Measurements from ENCODE around the gene MACROD1. TPM values are rescaled to one million over a fixed set of nuclear protein-coding genes. Genes with fewer than 3 reads are reported as not detected.

MACROD1 gene
- total RNA-seq, 1 donor from 2014 or later: 28.6 TPM

- peaks cover 1% of the 10 kb centered on the region for H3K27me3 Mint-ChIP-seq
- H3K9me3 Mint-ChIP-seq: no peaks in the 10 kb centered on the region
- intact Hi-C loops (cut with micrococcal nuclease): loop anchor here (5.0 kb wide), 1 partner anchor 231 kb away; the partner anchor contains the start of gene ZFTA
- H3K4me3 Mint-ChIP-seq: no peak overlapping the region
- H3K4me1 Mint-ChIP-seq: peaks cover 6% of the 10 kb centered on the region
- peaks cover 31% of the 10 kb centered on the region for H3K36me3 Mint-ChIP-seq (ENCODE audit: low read depth)
- peak; percentile 65 for DNase-seq
- H3K27ac Mint-ChIP-seq: no peak overlapping the region
Measured at GRCh38 chr11:63998558-63999348, 167.2 kb downstream of the MACROD1 start.

GRCh38 chr11:63997801-63998337, 168.0 kb downstream of the MACROD1 start:
- H3K9me3 Mint-ChIP-seq: no peaks in the 10 kb centered on the region
- H3K4me3 Mint-ChIP-seq: no peak overlapping the region
- H3K27ac Mint-ChIP-seq: no peak overlapping the region
- H3K27me3 Mint-ChIP-seq: peaks cover 1% of the 10 kb centered on the region
- peaks cover 10% of the 10 kb centered on the region for H3K4me1 Mint-ChIP-seq
- intact Hi-C loops (cut with micrococcal nuclease): loop anchor here (5.0 kb wide), 1 partner anchor 231 kb away; the partner anchor contains the start of gene ZFTA
- H3K36me3 Mint-ChIP-seq (ENCODE audit: low read depth): peaks cover 35% of the 10 kb centered on the region
- no peak for DNase-seq

GRCh38 chr11:63997104-63997700, 168.7 kb downstream of the MACROD1 start:
- no peak for DNase-seq
- no peak overlapping the region for H3K4me3 Mint-ChIP-seq
- intact Hi-C loops (cut with micrococcal nuclease): loop anchor here (5.0 kb wide), 1 partner anchor 230 kb away; the partner anchor contains the start of gene ZFTA
- peaks cover 1% of the 10 kb centered on the region for H3K27me3 Mint-ChIP-seq
- no peaks in the 10 kb centered on the region for H3K9me3 Mint-ChIP-seq
- no peak overlapping the region for H3K27ac Mint-ChIP-seq
- H3K4me1 Mint-ChIP-seq: peaks cover 11% of the 10 kb centered on the region
- H3K36me3 Mint-ChIP-seq (ENCODE audit: low read depth): peaks cover 37% of the 10 kb centered on the region

- Mint-ChIP-seq H3K27me3 (peaks cover 1% of the 10 kb centered on the region), H3K4me3 (no peak overlapping the region), H3K9me3 (no peaks in the 10 kb centered on the region), H3K4me1 (peaks cover 13% of the 10 kb centered on the region), H3K36me3 (ENCODE audit: low read depth) (peaks cover 43% of the 10 kb centered on the region), H3K27ac (no peak overlapping the region)
- intact Hi-C loops (cut with micrococcal nuclease): loop anchor here (5.0 kb wide), 1 partner anchor 229 kb away; the partner anchor contains the start of gene ZFTA
- DNase-seq: no peak
Measured at GRCh38 chr11:63996512-63996911, 169.4 kb downstream of the MACROD1 start.

- Mint-ChIP-seq H3K4me3 (no peak overlapping the region), H3K4me1 (peaks cover 15% of the 10 kb centered on the region), H3K27ac (no peak overlapping the region), H3K27me3 (no peaks in the 10 kb centered on the region), H3K36me3 (ENCODE audit: low read depth) (peaks cover 56% of the 10 kb centered on the region), H3K9me3 (no peaks in the 10 kb centered on the region)
- intact Hi-C loops (cut with micrococcal nuclease): no loop called here
- no peak for DNase-seq
Measured at GRCh38 chr11:63993993-63994392, 171.9 kb downstream of the MACROD1 start.

- DNase-seq: no peak
- no peak overlapping the region for H3K27ac Mint-ChIP-seq
- H3K4me1 Mint-ChIP-seq: peaks cover 19% of the 10 kb centered on the region
- no peak overlapping the region for H3K4me3 Mint-ChIP-seq
- H3K27me3 Mint-ChIP-seq: no peaks in the 10 kb centered on the region
- peaks cover 61% of the 10 kb centered on the region for H3K36me3 Mint-ChIP-seq (ENCODE audit: low read depth)
- no peaks in the 10 kb centered on the region for H3K9me3 Mint-ChIP-seq
- intact Hi-C loops (cut with micrococcal nuclease): no loop called here
Measured at GRCh38 chr11:63993100-63993499, 172.8 kb downstream of the MACROD1 start.

GRCh38 chr11:63991558-63991957, 174.4 kb downstream of the MACROD1 start:
- Mint-ChIP-seq H3K27ac (no peak overlapping the region), H3K4me3 (no peak overlapping the region), H3K9me3 (no peaks in the 10 kb centered on the region), H3K27me3 (no peaks in the 10 kb centered on the region), H3K36me3 (ENCODE audit: low read depth) (peaks cover 51% of the 10 kb centered on the region), H3K4me1 (peaks cover 26% of the 10 kb centered on the region)
- DNase-seq: no peak
- intact Hi-C loops (cut with micrococcal nuclease): no loop called here

GRCh38 chr11:63986932-63987513, 178.9 kb downstream of the MACROD1 start:
- H3K27me3 Mint-ChIP-seq: no peaks in the 10 kb centered on the region
- H3K4me1 Mint-ChIP-seq: peaks cover 31% of the 10 kb centered on the region
- no peaks in the 10 kb centered on the region for H3K9me3 Mint-ChIP-seq
- no peak for DNase-seq
- intact Hi-C loops (cut with micrococcal nuclease): loop anchor here (1.0 to 5.0 kb wide), 3 partner anchors 13 to 150 kb away; partner anchors contain the start of genes COX8A, MARK2 and NAA40
- H3K4me3 Mint-ChIP-seq: peak overlapping the region; percentile 81
- H3K27ac Mint-ChIP-seq: peak overlapping the region; percentile 66
- H3K36me3 Mint-ChIP-seq (ENCODE audit: low read depth): peaks cover 31% of the 10 kb centered on the region

- Mint-ChIP-seq H3K4me3 (peak within 1 kb of the TSS; percentile 99), H3K36me3 (ENCODE audit: low read depth) (peaks cover 25% of the 10 kb centered on the region), H3K9me3 (no peaks in the 10 kb centered on the region), H3K27ac (peak within 1 kb of the TSS; percentile 97), H3K4me1 (peaks cover 29% of the 10 kb centered on the region), H3K27me3 (no peaks in the 10 kb centered on the region)
- intact Hi-C loops (cut with micrococcal nuclease): loop anchor here (1.0 to 5.0 kb wide), 3 partner anchors 12 to 149 kb away; partner anchors contain the start of genes COX8A, MARK2 and NAA40
- DNase-seq: peak; percentile 97
Measured at GRCh38 chr11:63986156-63986931, 179.6 kb downstream of the MACROD1 start, which contains the start of gene OTUB1. OTUB1 (plus strand) TSS chr11:63986438; CDS start chr11:63986457, 19 bp downstream.

- H3K36me3 Mint-ChIP-seq (ENCODE audit: low read depth): peaks cover 22% of the 10 kb centered on the region
- peak; percentile 94 for DNase-seq
- H3K27ac Mint-ChIP-seq: peak overlapping the region; percentile 97
- H3K9me3 Mint-ChIP-seq: no peaks in the 10 kb centered on the region
- H3K4me1 Mint-ChIP-seq: peaks cover 29% of the 10 kb centered on the region
- H3K27me3 Mint-ChIP-seq: no peaks in the 10 kb centered on the region
- intact Hi-C loops (cut with micrococcal nuclease): loop anchor here (1.0 to 5.0 kb wide), 3 partner anchors 11 to 148 kb away; partner anchors contain the start of genes COX8A, MARK2 and NAA40
- peak overlapping the region; percentile 99 for H3K4me3 Mint-ChIP-seq
Measured at GRCh38 chr11:63985812-63986155, 180.1 kb downstream of the MACROD1 start.

GRCh38 chr11:63979426-63979825, 186.5 kb downstream of the MACROD1 start:
- intact Hi-C loops (cut with micrococcal nuclease): loop anchor here (10.0 kb wide), 1 partner anchor 325 kb away; the partner anchor contains the start of genes CATSPERZ and ESRRA
- Mint-ChIP-seq H3K27ac (no peak overlapping the region), H3K36me3 (ENCODE audit: low read depth) (peaks cover 21% of the 10 kb centered on the region), H3K4me1 (peaks cover 17% of the 10 kb centered on the region), H3K9me3 (no peaks in the 10 kb centered on the region), H3K4me3 (no peak overlapping the region), H3K27me3 (no peaks in the 10 kb centered on the region)
- no peak for DNase-seq

GRCh38 chr11:63978551-63979239, 187.2 kb downstream of the MACROD1 start:
- Mint-ChIP-seq H3K27ac (peak overlapping the region; percentile 34), H3K27me3 (no peaks in the 10 kb centered on the region), H3K4me3 (no peak overlapping the region), H3K4me1 (peaks cover 18% of the 10 kb centered on the region), H3K36me3 (ENCODE audit: low read depth) (peaks cover 22% of the 10 kb centered on the region), H3K9me3 (no peaks in the 10 kb centered on the region)
- intact Hi-C loops (cut with micrococcal nuclease): loop anchor here (10.0 kb wide), 1 partner anchor 326 kb away; the partner anchor contains the start of genes CATSPERZ and ESRRA
- DNase-seq: no peak

Data from activated CD4-positive, alpha-beta T cell treated with anti-CD3 and anti-CD28 coated beads, Interleukin-2, amount 10 ng/mL, durations not matched to agents 24 days and 14 days (primary cell).